H9 (cell line): ENCODE results near the gene PLS1. TPM values are rescaled to one million over a fixed set of nuclear protein-coding genes. Genes with fewer than 3 reads are reported as not detected.
A peak's percentile ranks its signal among the peaks of the same experiment; 100 is the strongest.

ENCODE experiments used
- DNase-seq: peaks from one replicate; pipeline ENCODE4 v3.0.0-alpha.2; 2017
- H2AFZ ChIP-seq: one replicate; pipeline ENCODE4 v1.6.1; 2013; ENCODE audit warnings: mild to moderate bottlenecking, low read length, control low read depth, moderate library complexity
- H2AK5ac ChIP-seq: 2 replicates; pipeline ENCODE4 v1.6.1; 2013; ENCODE audit warnings: low read length, control low read depth, mixed read lengths; ENCODE audit not compliant: insufficient read length
- H2BK120ac ChIP-seq: one replicate; pipeline ENCODE4 v1.6.1; 2013; ENCODE audit warnings: low read depth, mild to moderate bottlenecking, low read length, control low read depth, inconsistent platforms; ENCODE audit not compliant: poor library complexity, severe bottlenecking
- H2BK12ac ChIP-seq: 2 replicates; pipeline ENCODE4 v1.6.1; 2013; ENCODE audit warnings: low read length, control low read depth, mixed read lengths, low read depth; ENCODE audit not compliant: insufficient read length
- H2BK15ac ChIP-seq: 2 replicates; pipeline ENCODE4 v1.6.1; 2013; ENCODE audit warnings: low read depth, low read length, control low read depth
- H2BK20ac ChIP-seq: one replicate; pipeline ENCODE4 v1.6.1; 2013; ENCODE audit warnings: low read depth, mild to moderate bottlenecking, low read length, control low read depth, inconsistent platforms; ENCODE audit not compliant: poor library complexity, severe bottlenecking
- H2BK5ac ChIP-seq: 2 replicates; pipeline ENCODE4 v1.6.1; 2013; ENCODE audit warnings: low read length, control low read depth, mixed read lengths; ENCODE audit not compliant: insufficient read length
- H3K14ac ChIP-seq: 2 replicates; pipeline ENCODE4 v1.6.1; 2013; ENCODE audit warnings: low read length, control low read depth; ENCODE audit not compliant: insufficient read depth
- H3K18ac ChIP-seq: 2 replicates; pipeline ENCODE4 v1.6.1; 2013; ENCODE audit warnings: low read depth, mild to moderate bottlenecking, mixed read lengths, low read length, control low read depth; ENCODE audit not compliant: insufficient read length
- H3K23ac ChIP-seq: 2 replicates; pipeline ENCODE4 v1.6.1; 2013; ENCODE audit warnings: low read length, control low read depth, mixed read lengths, low read depth; ENCODE audit not compliant: insufficient read length
- H3K23me2 ChIP-seq: 2 replicates; pipeline ENCODE4 v1.6.1; 2013; ENCODE audit warnings: low read depth, mild to moderate bottlenecking, mixed read lengths, low read length, control low read depth; ENCODE audit not compliant: insufficient read length, poor library complexity, severe bottlenecking
- H3K27ac ChIP-seq: 2 replicates; pipeline ENCODE4 v1.5.1; 2013; ENCODE audit warnings: low read length, control low read depth, mixed read lengths, low read depth; ENCODE audit not compliant: insufficient read length
- H3K27me3 ChIP-seq: 2 replicates; pipeline ENCODE4 v1.6.1; 2013; ENCODE audit warnings: low read length, control low read depth, inconsistent platforms; ENCODE audit not compliant: insufficient read depth
- H3K4ac ChIP-seq: 2 replicates; pipeline ENCODE4 v1.6.1; 2013; ENCODE audit warnings: low read depth, mild to moderate bottlenecking, control low read depth, inconsistent platforms, low read length, moderate library complexity
- H3K4me1 ChIP-seq: 2 replicates; pipeline ENCODE4 v1.6.1; 2013; ENCODE audit warnings: low read length, control low read depth, inconsistent platforms; ENCODE audit not compliant: insufficient read depth
- H3K4me2 ChIP-seq: 2 replicates; pipeline ENCODE4 v1.6.1; 2013; ENCODE audit warnings: low read length, control low read depth, mixed read lengths; ENCODE audit not compliant: insufficient read length, insufficient read depth
- H3K56ac ChIP-seq: 2 replicates; pipeline ENCODE4 v1.6.1; 2013; ENCODE audit warnings: low read depth, mild to moderate bottlenecking, mixed read lengths, low read length, control low read depth; ENCODE audit not compliant: insufficient read length
- H3K79me1 ChIP-seq: 2 replicates; pipeline ENCODE4 v1.6.1; 2013; ENCODE audit warnings: low read depth, mild to moderate bottlenecking, moderate library complexity, low read length, control low read depth, inconsistent platforms; ENCODE audit not compliant: insufficient read depth, poor library complexity, severe bottlenecking
- H3K79me2 ChIP-seq: 2 replicates; pipeline ENCODE4 v1.6.1; 2013; ENCODE audit warnings: low read length, control low read depth, inconsistent platforms; ENCODE audit not compliant: insufficient read depth
- H3K9ac ChIP-seq: 2 replicates; pipeline ENCODE4 v1.6.1; 2013; ENCODE audit warnings: low read length, control low read depth, mixed read lengths; ENCODE audit not compliant: insufficient read length; ENCODE audit errors: extremely low read depth
- H3K9me3 ChIP-seq: one replicate; pipeline ENCODE4 v1.6.1; 2013; ENCODE audit warnings: low read depth, low read length, inconsistent platforms; ENCODE audit not compliant: control insufficient read depth
- H3T11ph ChIP-seq: one replicate; pipeline ENCODE4 v1.6.1; 2013; ENCODE audit warnings: mild to moderate bottlenecking, low read length, control low read depth, inconsistent platforms
- H4K20me1 ChIP-seq: one replicate; pipeline ENCODE4 v1.6.1; 2013; ENCODE audit not compliant: control insufficient read depth, insufficient read length, insufficient read depth
- H4K5ac ChIP-seq: 2 replicates; pipeline ENCODE4 v1.6.1; 2013; ENCODE audit warnings: low read depth, mild to moderate bottlenecking, mixed read lengths, low read length, control low read depth; ENCODE audit not compliant: insufficient read length
- H4K8ac ChIP-seq: replicated peaks from 2 replicates; pipeline ENCODE4 v1.6.1; 2013; ENCODE audit warnings: low read length, control low read depth, mixed read lengths, low read depth; ENCODE audit not compliant: insufficient read length
- H4K91ac ChIP-seq: 2 replicates; pipeline ENCODE4 v1.6.1; 2013; ENCODE audit warnings: low read depth, mild to moderate bottlenecking, moderate library complexity, mixed read lengths, low read length, control low read depth; ENCODE audit not compliant: insufficient read length
- H3K27ac Mint-ChIP-seq, 3 experiments: 2 replicates in 2 of 3; 3 replicates in 1 of 3; pipeline ENCODE4 v1.8.0; 2020 to 2021; ENCODE audit warnings: mixed read lengths in 3 of 3, mild to moderate bottlenecking in 1 of 3, moderate library complexity in 1 of 3
- H3K27me3 Mint-ChIP-seq: 2 replicates; pipeline ENCODE4 v1.8.0; 2021; ENCODE audit warnings: low read depth, mild to moderate bottlenecking, moderate library complexity, mixed read lengths
- H3K36me3 Mint-ChIP-seq, 3 experiments: 2 replicates in 2 of 3; 3 replicates in 1 of 3; pipeline ENCODE4 v1.8.0; 2020 to 2021; ENCODE audit warnings: low read depth in 3 of 3, mixed read lengths in 3 of 3; ENCODE audit not compliant: insufficient read depth in 1 of 3
- H3K4me1 Mint-ChIP-seq, 2 experiments: 2 replicates each; pipeline ENCODE4 v1.8.0; 2020; ENCODE audit warnings: mixed read lengths in 2 of 2
- H3K4me3 Mint-ChIP-seq, 2 experiments: 2 replicates in 1 of 2; 3 replicates in 1 of 2; pipeline ENCODE4 v1.8.0; 2020 to 2021; ENCODE audit warnings: mild to moderate bottlenecking in 2 of 2, mixed read lengths in 2 of 2, moderate library complexity in 1 of 2
- H3K9me3 Mint-ChIP-seq, 2 experiments: 2 replicates in 1 of 2; 3 replicates in 1 of 2; pipeline ENCODE4 v1.8.0; 2020; ENCODE audit warnings: mild to moderate bottlenecking in 2 of 2, mixed read lengths in 2 of 2, moderate library complexity in 1 of 2
- WGBS: extraction: QIAGEN DNeasy Blood & Tissue Kit; methylation state at CpG from one replicate; pipeline ENCODE4 v1.1.7; 2013; ENCODE audit warnings: missing lambda C conversion rate, low lambda C conversion rate, mixed read lengths; ENCODE audit not compliant: insufficient read length; ENCODE audit errors: extremely low coverage; 5-methylcytosine and 5-hydroxymethylcytosine counted together
- total RNA-seq: library from RNA; stranded (reverse); gene quantifications from 2 replicates; pipeline ENCODE4 v1.2.1, GENCODE V29; 2021
- TF ChIP-seq, protein P1 (sequence below): fragments of 200-600 bp; sonication (generic); conservative IDR thresholded peaks from 3 replicates; pipeline ENCODE4 v1.8.0; 2021; ENCODE audit warnings: antibody characterized with exemption, mild to moderate bottlenecking

Gene PLS1
- total RNA-seq, 1 experiment from 2014 or later = 20.4 TPM

DNA sequence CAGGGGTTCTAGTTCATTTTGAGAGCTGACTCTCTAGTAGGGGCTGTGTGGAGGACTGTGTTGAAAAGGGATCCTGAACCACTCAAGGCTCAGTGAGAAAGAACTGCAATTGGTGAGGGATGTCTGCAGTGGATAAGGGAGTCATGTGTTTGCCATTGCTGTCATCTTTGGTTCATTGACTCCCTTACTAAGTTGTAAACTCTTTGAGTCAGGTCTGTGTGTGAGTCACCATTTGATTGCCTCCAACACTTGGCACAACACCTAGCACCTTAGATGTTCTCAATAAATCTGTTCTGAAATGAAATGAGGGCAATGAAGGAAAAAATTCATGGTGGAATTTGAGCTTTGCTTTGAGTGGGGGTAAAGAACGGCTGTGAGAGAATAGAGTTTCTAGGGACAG lies 51.7 kb downstream of the PLS1 start:
- no peak overlapping the region for H3K4me2 ChIP-seq
- no peak overlapping the region for H2AK5ac ChIP-seq
- no peaks in the 10 kb centered on the region for H3K9me3 ChIP-seq
- no peaks in the 10 kb centered on the region for H4K20me1 ChIP-seq
- Mint-ChIP-seq H3K27me3 (no peaks in the 10 kb centered on the region), H3K36me3 (peaks cover 0 to 2% (median 0%) of the 10 kb centered on the region in 3 experiments; a peak in 1 of 7 replicates), H3K27ac (peak overlapping the region in 2 of 3 experiments; percentile 2 to 41; a peak in 1 of 7 replicates), H3K9me3 (no peaks in the 10 kb centered on the region; a peak in 1 of 5 replicates), H3K4me1 (peaks cover 27 to 42% of the 10 kb centered on the region in 2 experiments), H3K4me3 (no peak overlapping the region)
- H3K56ac ChIP-seq = no peak overlapping the region
- H3K18ac ChIP-seq = no peak overlapping the region
- peaks cover 12% of the 10 kb centered on the region; the same call in 1 of the 2 replicates for H3K4me1 ChIP-seq
- H3K27ac ChIP-seq = no peak overlapping the region
- no CpG with 5 or more reads among the region's 1 CpG for WGBS
- no peaks in the 10 kb centered on the region for H3K79me1 ChIP-seq
- H2BK12ac ChIP-seq = no peak overlapping the region
- H3K23me2 ChIP-seq = no peaks in the 10 kb centered on the region
- no peak overlapping the region for H3K23ac ChIP-seq
- no peak overlapping the region for H2AFZ ChIP-seq
- no peak for DNase-seq
- H4K5ac ChIP-seq = no peak overlapping the region
- TF ChIP-seq, protein P1, sequence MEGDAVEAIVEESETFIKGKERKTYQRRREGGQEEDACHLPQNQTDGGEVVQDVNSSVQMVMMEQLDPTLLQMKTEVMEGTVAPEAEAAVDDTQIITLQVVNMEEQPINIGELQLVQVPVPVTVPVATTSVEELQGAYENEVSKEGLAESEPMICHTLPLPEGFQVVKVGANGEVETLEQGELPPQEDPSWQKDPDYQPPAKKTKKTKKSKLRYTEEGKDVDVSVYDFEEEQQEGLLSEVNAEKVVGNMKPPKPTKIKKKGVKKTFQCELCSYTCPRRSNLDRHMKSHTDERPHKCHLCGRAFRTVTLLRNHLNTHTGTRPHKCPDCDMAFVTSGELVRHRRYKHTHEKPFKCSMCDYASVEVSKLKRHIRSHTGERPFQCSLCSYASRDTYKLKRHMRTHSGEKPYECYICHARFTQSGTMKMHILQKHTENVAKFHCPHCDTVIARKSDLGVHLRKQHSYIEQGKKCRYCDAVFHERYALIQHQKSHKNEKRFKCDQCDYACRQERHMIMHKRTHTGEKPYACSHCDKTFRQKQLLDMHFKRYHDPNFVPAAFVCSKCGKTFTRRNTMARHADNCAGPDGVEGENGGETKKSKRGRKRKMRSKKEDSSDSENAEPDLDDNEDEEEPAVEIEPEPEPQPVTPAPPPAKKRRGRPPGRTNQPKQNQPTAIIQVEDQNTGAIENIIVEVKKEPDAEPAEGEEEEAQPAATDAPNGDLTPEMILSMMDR = no peak
- no peaks in the 10 kb centered on the region for H3K27me3 ChIP-seq
- no peak overlapping the region for H2BK20ac ChIP-seq
- H3K14ac ChIP-seq = no peak overlapping the region
- no peak overlapping the region for H2BK120ac ChIP-seq
- H3K79me2 ChIP-seq = no peaks in the 10 kb centered on the region
- H3K4ac ChIP-seq = no peak overlapping the region
- H2BK15ac ChIP-seq = no peak overlapping the region
- H4K8ac ChIP-seq = no peak overlapping the region
- H3T11ph ChIP-seq = no peak overlapping the region
- no peak overlapping the region for H4K91ac ChIP-seq
- H2BK5ac ChIP-seq = no peak overlapping the region
- no peak overlapping the region for H3K9ac ChIP-seq
